Endothelial cell of umbilical vein (primary cell): ENCODE measurements around the gene FKBP2. TPM values are rescaled to one million over a fixed set of nuclear protein-coding genes. Genes with fewer than 3 reads are reported as not detected.

Experiments used
- BruUV-seq: library from RNA; stranded (reverse); fragments of 400-500 nt; replicated peaks from 2 replicates; lab custom pipeline; 2021; lab: Mats Ljungman, UMichigan
- CTCF ChIA-PET: fragments of 300-600, 350-600 bp; sonication (Branson Sonifier 250); formaldehyde crosslinking; loops from one replicate; lab custom pipeline; 2021; ENCODE audit warnings: antibody characterized with exemption, inconsistent platforms; lab: Charles Lee
- POLR2A ChIA-PET: fragments of 300-600, 350-600 bp; sonication (Branson Sonifier 250); formaldehyde crosslinking; loops from one replicate; lab custom pipeline; 2021; ENCODE audit warnings: antibody characterized with exemption, inconsistent platforms; lab: Charles Lee
- DNase-seq: peaks from one replicate; pipeline ENCODE4 v3.0.0-alpha.2; 2011; ENCODE audit warnings: low read depth, low spot score
- FAIRE-seq: peaks from 2 replicates; lab custom pipeline; 2011; peaks lifted over from hg19 to GRCh38; lab: Jason Lieb, UNC
- H2AFZ ChIP-seq: 2 replicates; pipeline ENCODE4 v1.6.0; 2012; ENCODE audit warnings: low read depth, low read length, control low read depth, inconsistent platforms
- H3K27ac ChIP-seq: 2 replicates; pipeline ENCODE4 v1.5.1; 2011; ENCODE audit warnings: low read depth, mild to moderate bottlenecking, control low read depth, low read length, moderate library complexity; ENCODE audit not compliant: insufficient read depth
- H3K27me3 ChIP-seq, 2 experiments: 2 replicates each; pipeline versions ENCODE4 v1.6.0 to v1.6.1; 2011; ENCODE audit warnings: low read length in 2 of 2, mixed read lengths in 1 of 2; ENCODE audit not compliant: control insufficient read depth in 2 of 2, insufficient read depth in 2 of 2
- H3K36me3 ChIP-seq, 2 experiments: 2 replicates in 1 of 2; 3 replicates in 1 of 2; pipeline ENCODE4 v1.5.1; 2011; ENCODE audit warnings: low read length in 2 of 2, mild to moderate bottlenecking in 1 of 2, moderate library complexity in 1 of 2; ENCODE audit not compliant: control insufficient read depth in 2 of 2, insufficient read depth in 2 of 2; ENCODE audit errors: extremely low read depth in 1 of 2
- H3K4me1 ChIP-seq: 3 replicates; pipeline ENCODE4 v1.5.1; 2011; ENCODE audit warnings: mild to moderate bottlenecking, low read length; ENCODE audit not compliant: control insufficient read depth, insufficient read depth; ENCODE audit errors: extremely low read depth
- H3K4me2 ChIP-seq: 2 replicates; pipeline ENCODE4 v1.6.1; 2011; ENCODE audit warnings: low read length, control low read depth, mixed read lengths; ENCODE audit not compliant: insufficient read depth
- H3K4me3 ChIP-seq, 3 experiments: fragments of 200-600 bp in 1 of 3; sonication (generic), shearing (Covaris generic) in 1 of 3; replicated peaks in 1 of 3; 2 replicates each; pipeline ENCODE4 v1.5.1; 2011 to 2016; ENCODE audit warnings: control low read depth in 3 of 3, low read length in 3 of 3, mild to moderate bottlenecking in 2 of 3, inconsistent platforms in 1 of 3, low read depth in 1 of 3, moderate library complexity in 1 of 3; ENCODE audit not compliant: insufficient read depth in 1 of 3
- H3K79me2 ChIP-seq: 2 replicates; pipeline ENCODE4 v1.6.0; 2012; ENCODE audit warnings: low read length, inconsistent platforms; ENCODE audit not compliant: control insufficient read depth, insufficient read depth
- H3K9ac ChIP-seq: replicated peaks from 2 replicates; pipeline ENCODE3; 2011; ENCODE audit warnings: low read length, control low read depth; ENCODE audit not compliant: insufficient read depth; ENCODE audit errors: extremely low read depth
- H3K9me1 ChIP-seq: replicated peaks from 3 replicates; pipeline ENCODE4 v1.6.0; 2011; ENCODE audit warnings: mild to moderate bottlenecking, low read length; ENCODE audit not compliant: control insufficient read depth, insufficient read depth; ENCODE audit errors: extremely low read depth
- H3K9me3 ChIP-seq: replicated peaks from 2 replicates; pipeline ENCODE4 v1.5.1; 2012; ENCODE audit warnings: low read length, inconsistent platforms; ENCODE audit not compliant: control insufficient read depth, insufficient read depth
- H4K20me1 ChIP-seq: replicated peaks from 2 replicates; pipeline ENCODE3; 2011; ENCODE audit warnings: mild to moderate bottlenecking, low read length; ENCODE audit not compliant: control insufficient read depth, insufficient read depth; ENCODE audit errors: extremely low read depth
- CTCF ChIP-seq, 2 donors: IDR thresholded peaks; 1 replicate in 1 of 2; 2 replicates in 1 of 2; pipeline ENCODE4 v1.5.1; 2011; ENCODE audit warnings: low read length in 2 of 2, mild to moderate bottlenecking in 2 of 2, moderate library complexity in 2 of 2, control low read depth in 1 of 2, inconsistent platforms in 1 of 2, low read depth in 1 of 2; ENCODE audit not compliant: insufficient read depth in 1 of 2; ENCODE audit errors: extremely low read depth in 1 of 2
- EZH2 ChIP-seq: IDR thresholded peaks from 2 replicates; pipeline ENCODE4 v1.6.1; 2012; ENCODE audit warnings: borderline replicate concordance, low read depth, mild to moderate bottlenecking, moderate library complexity, low read length, inconsistent platforms; ENCODE audit not compliant: severe bottlenecking
- FOS ChIP-seq: IDR thresholded peaks from 2 replicates; pipeline ENCODE4 v1.6.1; 2011; ENCODE audit warnings: mild to moderate bottlenecking, low read length, moderate library complexity, borderline replicate concordance; ENCODE audit not compliant: insufficient read depth
- GATA2 ChIP-seq: IDR thresholded peaks from 2 replicates; pipeline ENCODE4 v1.7.0; 2011; ENCODE audit warnings: low read depth, mild to moderate bottlenecking, moderate library complexity, mixed read lengths, low read length; ENCODE audit not compliant: insufficient read length, insufficient read depth
- JUN ChIP-seq: IDR thresholded peaks from 2 replicates; pipeline ENCODE4 v1.6.1; 2011; ENCODE audit warnings: borderline replicate concordance, low read depth; ENCODE audit not compliant: insufficient read length, insufficient read depth
- MAX ChIP-seq: IDR thresholded peaks from 2 replicates; pipeline ENCODE4 v1.6.1; 2011; ENCODE audit not compliant: insufficient read depth, insufficient read length
- MYC ChIP-seq: IDR thresholded peaks from one replicate; pipeline ENCODE4 v1.6.1; 2011; ENCODE audit warnings: mild to moderate bottlenecking, low read depth, low read length
- POLR2A ChIP-seq: IDR thresholded peaks from 2 replicates; pipeline ENCODE4 v1.6.1; 2012; ENCODE audit warnings: low read depth, mild to moderate bottlenecking, control low read depth, low read length
- POLR2AphosphoS5 ChIP-seq: IDR thresholded peaks from 2 replicates; pipeline ENCODE4 v1.6.1; 2012; ENCODE audit warnings: low read depth, mild to moderate bottlenecking, control low read depth, low read length, moderate library complexity; ENCODE audit not compliant: insufficient read depth
- dilution Hi-C: fragments of 300-500 bp; cut with MboI; formaldehyde crosslinking; loops from one replicate; pipeline ENCODE4 v1.15.0; 2019; ENCODE audit warnings: low sequenced_read_pairs; ENCODE audit not compliant: extremely low pct_ligation_motif_present
- intact Hi-C: fragments of 100-400 bp; cut with micrococcal nuclease; formaldehyde crosslinking; loops from one replicate; pipeline ENCODE4 v1.10.0; 2022
- polyA plus RNA-seq, 4 experiments: library from polyadenylated mRNA; depleted of rRNA in 3 of 4; stranded (reverse) in 3 of 4; unstranded in 1 of 4; fragments of >200 nt; gene quantifications; 2 replicates each; pipeline versions ENCODE4 v1.2.1 to v1.2.3, GENCODE V29; 2011 to 2012; ENCODE audit warnings: missing spikeins in 1 of 4
- total RNA-seq: library from RNA; stranded (reverse); gene quantifications from 2 replicates; pipeline ENCODE4 v1.2.3, GENCODE V29; 2021

FKBP2 gene
- total and polyA plus RNA-seq, 2 donors (not counting 3 experiments of a cell fraction or from before 2014, with no cell fraction given): 48.5 to 74.4 TPM

- Histone ChIP-seq H3K27ac (peak overlapping the region; percentile 76), H2AFZ (no peak overlapping the region), H3K79me2 (no peaks in the 10 kb centered on the region), H3K9me1 (no peaks in the 10 kb centered on the region), H3K36me3 (peaks cover 2 to 13% of the 10 kb centered on the region in 2 experiments), H3K9me3 (no peaks in the 10 kb centered on the region), H3K4me1 (peaks cover 45% of the 10 kb centered on the region), H3K4me2 (peak overlapping the region; percentile 43), H4K20me1 (no peaks in the 10 kb centered on the region), H3K9ac (peak overlapping the region; percentile 76), H3K4me3 (no peak overlapping the region), H3K27me3 (no peaks in the 10 kb centered on the region)
- intact Hi-C loops (loop anchor here (2.0 kb wide), 1 partner anchor 511 kb away; the partner anchor contains the start of gene SF1), dilution Hi-C loops (no loop called here)
- DNase-seq (peak; percentile 74), FAIRE-seq (no peak)
- ChIA-PET POLR2A (interaction anchor here (0.7 to 2.6 kb wide), 5 partner anchors 14 to 63 kb away, joined by 3 to 10 read pairs (median 3); partner anchors contain the start of genes FERMT3, FKBP2 and PPP1R14B), CTCF (interaction anchor here (0.7 to 5.6 kb wide), 16 partner anchors 10 to 87 kb away, joined by 3 to 60 read pairs (median 4); partner anchors contain the start of genes BAD, CATSPERZ, FERMT3 and PLCB3)
- no TSS peak for BruUV-seq
- TF ChIP-seq MAX (no peak), CTCF (IDR thresholded peaks at IDR 0.05; ENCODE audit: extremely low read depth in 1 of 2, insufficient read depth in 1 of 2, low read depth in 1 of 2, low read length in 2 of 2) (no peak), EZH2 (no peak), POLR2AphosphoS5 (no peak), JUN (no peak), POLR2A (peak; percentile 41), GATA2 (peak; percentile 89), MYC (no peak), FOS (no peak)
Measured at GRCh38 chr11:64268025-64268892, 27.4 kb downstream of the FKBP2 start.
